ENCODE results near the gene NEDD4L. TPM values are rescaled to one million over a fixed set of nuclear protein-coding genes. Genes with fewer than 3 reads are reported as not detected.

The NEDD4L gene
- total and polyA plus RNA-seq, 4 donors = 40.2 to 308 (median 148) TPM

GRCh38 chr18:58257461-58257860 lies 213.4 kb downstream of the NEDD4L start:
- Histone ChIP-seq H3K9ac (ENCODE audit: insufficient read depth in 1 of 2, low read length in 2 of 2) (no peak overlapping the region), H3K4me1 (ENCODE audit: control insufficient read depth in 5 of 5, insufficient read depth in 5 of 5, low read length in 5 of 5) (peaks cover 0 to 21% (median 6%) of the 10 kb centered on the region in 5 donors), H3K4me3 (no peak overlapping the region), H3K36me3 (ENCODE audit: control insufficient read depth in 4 of 4, insufficient read depth in 4 of 4, low read length in 4 of 4) (peaks cover 0 to 9% (median 0%) of the 10 kb centered on the region in 4 donors), H3K27me3 (ENCODE audit: control insufficient read depth in 3 of 3, insufficient read depth in 3 of 3, low read length in 2 of 3) (no peaks in the 10 kb centered on the region), H3K9me3 (ENCODE audit: control insufficient read depth in 4 of 4, insufficient read depth in 3 of 4, low read length in 3 of 4) (peaks cover 0 to 2% (median 0%) of the 10 kb centered on the region in 4 donors), H3K27ac (ENCODE audit: low read depth in 1 of 2, low read length in 1 of 2) (peak overlapping the region in 1 of 2 donors; percentile 88)
- ATAC-seq (ENCODE audit: insufficient read depth, low FRiP score) (no peak), DNase-seq (peak in 2 of 3 donors; percentile 70 to 74)
- TF ChIP-seq CTCF (IDR thresholded peaks at IDR 0.05; ENCODE audit: control extremely low read depth, extremely low read depth) = no peak
- 52 to 68% methylated on average over 9 of the region's 9 CpGs for WGBS, 2 donors

DNA sequence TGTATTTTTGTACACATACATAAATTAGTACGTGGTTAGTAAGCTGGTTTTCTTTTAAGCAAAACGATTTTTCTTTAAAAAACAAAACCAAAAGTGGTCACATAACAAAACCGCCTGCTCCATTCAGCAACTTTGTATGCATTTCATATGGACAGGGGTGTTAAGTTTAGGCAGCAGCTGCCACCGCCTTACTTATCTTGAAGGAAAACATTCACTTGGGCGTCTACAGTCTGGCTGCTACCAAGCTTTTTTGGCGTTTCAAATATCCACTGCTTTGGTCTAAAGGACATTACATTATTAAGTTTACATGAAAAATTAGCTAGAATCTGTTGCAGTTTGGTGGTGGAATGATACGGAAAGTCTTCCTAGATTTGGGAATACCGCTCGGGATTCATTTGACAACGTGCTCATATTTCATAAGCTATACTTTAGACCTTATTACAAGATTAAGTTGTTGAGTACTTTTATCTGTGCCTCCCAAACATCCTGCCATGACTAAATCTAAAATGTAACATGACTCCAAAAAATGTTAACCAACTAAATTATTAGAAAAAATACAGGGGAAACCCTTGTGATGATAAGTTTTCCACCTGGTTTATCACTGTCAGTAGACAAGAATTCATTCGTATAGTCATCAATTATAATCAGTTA lies 214.8 kb downstream of the NEDD4L start:
- DNase-seq (peak in 2 of 3 donors; percentile 55 to 58), ATAC-seq (ENCODE audit: insufficient read depth, low FRiP score) (no peak)
- H3K27me3 ChIP-seq (ENCODE audit: control insufficient read depth in 3 of 3, insufficient read depth in 3 of 3, low read length in 2 of 3) = no peaks in the 10 kb centered on the region
- H3K4me3 ChIP-seq = no peak overlapping the region
- no peak for TF ChIP-seq CTCF (IDR thresholded peaks at IDR 0.05; ENCODE audit: control extremely low read depth, extremely low read depth)
- H3K4me1 ChIP-seq (ENCODE audit: control insufficient read depth in 5 of 5, insufficient read depth in 5 of 5, low read length in 5 of 5) = peaks cover 0 to 29% (median 6%) of the 10 kb centered on the region in 5 donors
- H3K27ac ChIP-seq (ENCODE audit: low read depth in 1 of 2, low read length in 1 of 2) = peak overlapping the region in 1 of 2 donors; percentile 68
- peaks cover 0 to 9% (median 0%) of the 10 kb centered on the region in 4 donors for H3K36me3 ChIP-seq (ENCODE audit: control insufficient read depth in 4 of 4, insufficient read depth in 4 of 4, low read length in 4 of 4)
- no peak overlapping the region for H3K9ac ChIP-seq (ENCODE audit: insufficient read depth in 1 of 2, low read length in 2 of 2)
- peaks cover 0 to 2% (median 0%) of the 10 kb centered on the region in 4 donors for H3K9me3 ChIP-seq (ENCODE audit: control insufficient read depth in 4 of 4, insufficient read depth in 3 of 4, low read length in 3 of 4)
- 92% methylated on average over 11 of the region's 11 CpGs for WGBS, 2 donors

DNA sequence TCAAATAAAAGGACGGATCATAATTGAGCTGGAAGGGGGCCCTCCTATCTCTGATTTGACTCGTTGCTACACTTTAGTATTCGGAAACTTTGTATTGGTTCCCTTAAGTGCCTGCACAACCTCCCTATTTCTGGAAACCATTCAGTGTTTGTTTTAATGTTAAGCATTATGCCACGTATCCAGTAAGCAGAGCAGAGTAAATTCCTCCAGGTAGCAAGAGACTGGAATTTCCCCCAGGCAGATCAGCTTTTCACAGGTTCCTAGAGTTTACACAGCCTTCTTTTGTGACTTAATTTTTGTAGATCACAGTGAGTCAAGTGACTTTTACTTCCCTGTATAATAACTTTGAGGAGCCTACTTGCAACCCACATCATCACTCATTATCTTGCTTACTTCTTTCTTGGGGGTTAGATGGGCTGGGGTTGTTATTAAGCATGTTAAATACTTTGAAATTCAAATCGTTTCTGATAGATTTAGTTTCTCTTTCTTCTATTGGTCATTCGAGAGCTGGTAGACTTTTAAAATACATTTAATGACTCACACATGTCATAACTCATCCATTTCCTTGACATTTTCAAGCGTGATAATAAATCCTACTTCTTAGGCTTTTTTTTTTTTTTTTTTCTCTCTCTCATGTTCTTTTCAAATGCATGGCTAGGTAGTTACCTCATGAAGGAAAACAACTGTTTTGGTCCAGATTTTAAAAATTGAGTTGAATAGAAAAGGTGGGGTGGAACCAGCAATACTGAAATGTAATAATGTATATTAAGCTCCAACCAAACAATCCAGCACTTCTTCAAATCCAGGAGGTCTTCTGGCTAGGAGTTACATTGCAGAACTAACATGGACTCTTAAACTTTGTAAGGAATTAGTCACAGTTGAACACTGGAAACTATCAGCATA lies 219.3 kb downstream of the NEDD4L start:
- H3K9ac ChIP-seq (ENCODE audit: insufficient read depth in 1 of 2, low read length in 2 of 2) = peak overlapping the region in 1 of 2 donors; percentile 2
- H3K9me3 ChIP-seq (ENCODE audit: control insufficient read depth in 4 of 4, insufficient read depth in 3 of 4, low read length in 3 of 4) = no peaks in the 10 kb centered on the region
- peak; percentile 43 for ATAC-seq (ENCODE audit: insufficient read depth, low FRiP score)
- H3K4me1 ChIP-seq (ENCODE audit: control insufficient read depth in 5 of 5, insufficient read depth in 5 of 5, low read length in 5 of 5) = peaks cover 7 to 34% (median 9%) of the 10 kb centered on the region in 5 donors
- H3K27ac ChIP-seq (ENCODE audit: low read depth in 1 of 2, low read length in 1 of 2) = peak overlapping the region in 1 of 2 donors; percentile 89
- peak in 2 of 3 donors; percentile 57 to 77 for DNase-seq
- H3K4me3 ChIP-seq = no peak overlapping the region
- no peak for TF ChIP-seq CTCF (IDR thresholded peaks at IDR 0.05; ENCODE audit: control extremely low read depth, extremely low read depth)
- H3K36me3 ChIP-seq (ENCODE audit: control insufficient read depth in 4 of 4, insufficient read depth in 4 of 4, low read length in 4 of 4) = no peaks in the 10 kb centered on the region
- no peaks in the 10 kb centered on the region for H3K27me3 ChIP-seq (ENCODE audit: control insufficient read depth in 3 of 3, insufficient read depth in 3 of 3, low read length in 2 of 3)
- 33 to 41% methylated on average over 7 of the region's 7 CpGs for WGBS, 2 donors

All from lung (tissue), 12 donors.